GM12892 (cell line): ENCODE results near the gene MRPL9.
"Not testable (repeated sequence)": the region's sequence is repeated elsewhere in the genome, so short reads cannot be mapped to it uniquely, and the experiment has no call there.

Experiments used
- DNase-seq: peaks from one replicate; pipeline ENCODE4 v3.0.0; 2011; ENCODE audit not compliant: insufficient read length
- FAIRE-seq: peaks from 2 replicates; lab custom pipeline; 2011; peaks lifted over from hg19 to GRCh38; lab: Jason Lieb, UNC
- POLR2A ChIP-seq: IDR thresholded peaks from 2 replicates; pipeline ENCODE4 v1.6.1; 2011; ENCODE audit warnings: low read depth, low read length, control low read depth
- POLR2AphosphoS5 ChIP-seq: IDR thresholded peaks from 2 replicates; pipeline ENCODE4 v1.6.1; 2011; ENCODE audit warnings: low read depth, low read length, control low read depth
- TAF1 ChIP-seq: IDR thresholded peaks from 2 replicates; pipeline ENCODE4 v1.6.1; 2011; ENCODE audit warnings: low read depth, mild to moderate bottlenecking, control low read depth, low read length, borderline replicate concordance

Gene MRPL9

DNA sequence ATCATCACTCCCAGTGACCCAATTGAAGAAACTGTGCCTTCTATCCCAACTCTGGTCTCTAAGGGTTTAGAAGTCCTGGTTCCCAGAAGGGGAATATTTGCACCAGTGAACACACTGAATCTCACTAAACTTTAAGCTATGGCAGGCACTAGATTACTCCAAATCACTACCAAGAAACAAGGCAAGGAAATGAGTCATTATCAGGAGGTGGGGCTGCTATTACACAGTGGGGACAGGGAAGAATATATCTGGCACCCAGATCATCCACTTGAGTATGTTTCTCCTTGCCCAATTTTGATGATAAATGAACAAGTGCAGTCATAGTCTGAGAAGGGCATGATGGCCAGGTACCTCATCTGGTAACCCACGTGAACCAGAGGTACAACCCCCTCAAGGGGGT, 7.0 kb downstream of the MRPL9 start:
- no peak for DNase-seq
- no peak for FAIRE-seq
- TF ChIP-seq TAF1 (no peak), POLR2AphosphoS5 (no peak), POLR2A (no peak)

DNA sequence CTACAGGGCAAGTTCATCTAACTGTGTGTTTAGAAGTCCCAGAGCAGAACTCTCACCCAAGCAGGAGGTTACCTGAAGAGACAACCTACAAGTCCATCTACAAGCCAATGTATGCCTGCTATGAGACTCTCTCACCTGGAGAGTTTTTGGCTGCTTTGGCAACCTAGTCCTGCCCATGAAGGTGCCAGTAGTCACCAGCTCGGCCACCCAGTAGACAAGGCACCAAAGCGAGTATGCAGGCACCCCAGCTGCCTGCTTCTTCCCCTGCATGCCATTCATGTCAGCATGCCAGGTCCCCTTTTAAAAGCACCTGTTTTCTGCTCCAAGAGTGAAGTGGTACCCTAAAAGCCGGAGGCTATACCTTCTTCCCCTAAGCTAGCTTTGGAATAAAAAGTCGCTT, 21.8 kb downstream of the MRPL9 start:
- FAIRE-seq, result no peak

DNA sequence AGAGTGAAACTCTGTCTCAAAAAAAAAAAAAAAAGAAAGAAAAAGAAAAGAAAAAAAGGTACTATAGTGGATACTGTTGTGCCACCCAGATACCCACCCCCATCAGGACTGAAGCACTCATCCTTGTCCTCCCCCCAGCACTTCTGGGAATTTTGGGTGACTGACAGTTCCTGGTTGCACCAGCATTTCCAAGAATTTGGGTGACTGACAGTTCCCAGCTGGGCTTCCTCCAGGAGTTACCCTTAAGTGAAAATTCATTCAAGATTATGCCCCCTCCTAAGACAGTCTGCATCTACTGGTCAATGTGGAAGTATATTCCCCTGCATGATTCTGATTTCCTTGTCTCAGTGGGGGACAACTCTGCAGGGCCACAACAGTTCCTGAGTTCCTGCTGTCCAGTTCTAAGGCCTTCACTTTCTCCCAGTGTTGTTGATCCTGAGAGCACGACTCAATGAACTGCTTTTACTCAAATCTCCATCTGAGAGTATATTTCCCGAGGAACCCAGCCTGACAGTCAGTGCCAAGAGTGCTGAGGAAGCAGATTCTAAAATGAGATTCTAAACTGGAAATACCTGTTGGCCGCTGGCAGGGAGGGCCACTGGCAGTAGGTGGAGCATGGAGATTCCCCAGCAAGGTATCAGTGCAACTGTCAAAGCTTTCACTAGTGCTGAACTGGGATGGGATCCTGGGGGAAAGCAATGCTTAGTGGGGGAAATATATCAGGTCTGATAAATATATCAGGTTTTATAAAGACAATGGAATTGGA, 23.5 kb downstream of the MRPL9 start:
- no peak for TF ChIP-seq TAF1
- TF ChIP-seq POLR2AphosphoS5, result no peak
- TF ChIP-seq POLR2A, result no peak
- DNase-seq (no peak), FAIRE-seq (no peak)

More for the DNA sequence above, 21.8 kb downstream of the MRPL9 start:
- TF ChIP-seq POLR2A, result no peak
- TF ChIP-seq POLR2AphosphoS5, result no peak
- no peak for TF ChIP-seq TAF1
- DNase-seq, result no peak

DNA sequence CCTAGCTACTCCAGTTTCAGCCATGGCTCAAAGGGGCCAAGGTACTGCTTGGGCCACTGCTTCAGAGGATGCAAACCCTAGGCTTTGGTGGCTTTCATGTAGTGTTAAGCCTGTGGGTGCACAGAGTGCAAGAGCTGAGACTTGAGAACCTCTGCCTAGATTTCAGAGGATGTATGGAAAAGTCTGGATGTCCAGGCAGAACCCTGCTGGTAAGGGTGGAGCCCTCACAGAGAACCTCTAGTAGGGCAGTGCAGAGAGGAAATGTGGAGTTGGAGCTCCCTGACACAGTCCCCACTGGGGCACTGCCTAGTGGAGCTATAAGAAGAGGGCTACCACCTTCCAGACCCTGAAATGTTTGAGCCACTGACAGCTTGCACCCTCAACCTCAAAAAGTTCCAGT, 25.8 kb downstream of the MRPL9 start:
- FAIRE-seq (no peak), DNase-seq (no peak)
- TF ChIP-seq POLR2AphosphoS5 (no peak), TAF1 (no peak), POLR2A (no peak)

DNA sequence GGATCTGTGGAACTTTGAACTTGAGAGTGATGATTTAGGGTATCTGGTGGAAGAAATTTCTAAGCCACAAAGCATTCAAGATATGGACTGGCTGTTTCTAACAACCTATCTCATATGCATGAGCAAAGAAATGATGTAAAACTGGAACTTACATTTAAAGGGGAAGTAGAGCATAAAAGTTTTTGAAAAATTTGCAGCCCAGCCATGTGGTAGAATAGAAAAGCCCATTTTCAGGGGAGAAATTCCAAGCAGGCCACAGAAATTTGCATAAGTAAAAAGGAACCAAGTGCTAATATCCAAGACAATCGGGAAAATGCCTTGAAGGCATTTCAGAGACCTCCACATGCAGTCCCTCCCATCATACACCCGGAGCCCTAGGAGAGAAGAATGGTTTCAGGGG, 26.3 kb downstream of the MRPL9 start:
- TF ChIP-seq TAF1 (no peak), POLR2A (no peak), POLR2AphosphoS5 (no peak)
- no peak for FAIRE-seq
- DNase-seq, result no peak

DNA sequence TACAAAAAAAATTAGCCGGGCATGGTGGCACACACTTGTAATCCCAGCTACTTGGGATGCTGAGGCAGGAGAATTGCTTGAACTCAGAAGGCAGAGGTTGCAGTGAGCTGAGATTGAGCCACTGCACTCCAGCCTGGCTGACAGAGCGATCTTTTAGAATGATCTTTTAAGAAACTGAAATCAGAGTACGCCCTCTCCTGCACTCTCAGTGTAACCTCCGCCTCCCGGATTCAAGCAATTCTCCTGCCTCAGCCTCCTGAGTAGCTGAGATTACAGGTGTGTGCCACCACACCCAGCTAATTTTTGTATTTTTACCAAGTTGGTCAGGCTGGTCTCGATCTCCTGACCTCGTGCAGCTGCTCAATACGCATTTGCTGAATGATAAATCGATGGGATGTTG, 29.3 kb downstream of the MRPL9 start:
- not testable (repeated sequence) for DNase-seq, FAIRE-seq

DNA sequence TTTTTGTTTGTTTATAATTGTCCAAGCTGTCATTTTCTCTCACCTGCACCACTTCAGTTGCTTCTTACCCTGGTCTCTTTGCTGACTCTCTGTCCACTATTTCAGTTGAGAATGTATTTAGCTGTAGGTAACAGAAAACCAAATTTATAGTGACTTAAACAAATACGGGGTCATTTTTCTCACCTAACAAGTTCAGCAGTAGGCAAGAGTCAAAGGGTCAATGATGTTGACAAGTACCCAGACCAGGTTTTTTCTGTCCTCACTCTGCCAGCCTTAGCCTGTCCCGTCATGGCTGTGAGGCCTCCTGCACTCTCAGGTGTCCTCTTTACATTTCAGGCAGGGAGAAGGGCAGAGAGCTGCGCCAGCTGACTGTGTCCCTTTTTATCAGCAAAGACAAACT, 30.2 kb downstream of the MRPL9 start:
- FAIRE-seq (no peak), DNase-seq (no peak)
- no peak for TF ChIP-seq POLR2AphosphoS5
- no peak for TF ChIP-seq TAF1

DNA sequence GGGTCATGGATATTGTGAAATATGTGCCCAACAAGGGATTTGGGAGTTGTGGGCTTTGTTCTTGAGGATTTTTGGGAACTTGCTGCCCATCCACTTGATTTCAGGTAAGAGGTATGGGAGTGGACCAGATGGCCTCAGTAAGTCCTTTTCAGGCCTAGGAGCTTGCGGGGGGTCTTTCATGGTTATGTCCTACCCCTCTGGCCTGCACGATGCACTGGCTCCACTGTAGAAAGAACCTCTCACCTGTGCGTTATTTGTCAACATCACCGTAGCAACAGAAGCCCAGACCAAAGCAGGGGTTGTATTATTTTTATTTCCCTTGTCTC, 33.4 kb downstream of the MRPL9 start:
- no peak for FAIRE-seq

DNA sequence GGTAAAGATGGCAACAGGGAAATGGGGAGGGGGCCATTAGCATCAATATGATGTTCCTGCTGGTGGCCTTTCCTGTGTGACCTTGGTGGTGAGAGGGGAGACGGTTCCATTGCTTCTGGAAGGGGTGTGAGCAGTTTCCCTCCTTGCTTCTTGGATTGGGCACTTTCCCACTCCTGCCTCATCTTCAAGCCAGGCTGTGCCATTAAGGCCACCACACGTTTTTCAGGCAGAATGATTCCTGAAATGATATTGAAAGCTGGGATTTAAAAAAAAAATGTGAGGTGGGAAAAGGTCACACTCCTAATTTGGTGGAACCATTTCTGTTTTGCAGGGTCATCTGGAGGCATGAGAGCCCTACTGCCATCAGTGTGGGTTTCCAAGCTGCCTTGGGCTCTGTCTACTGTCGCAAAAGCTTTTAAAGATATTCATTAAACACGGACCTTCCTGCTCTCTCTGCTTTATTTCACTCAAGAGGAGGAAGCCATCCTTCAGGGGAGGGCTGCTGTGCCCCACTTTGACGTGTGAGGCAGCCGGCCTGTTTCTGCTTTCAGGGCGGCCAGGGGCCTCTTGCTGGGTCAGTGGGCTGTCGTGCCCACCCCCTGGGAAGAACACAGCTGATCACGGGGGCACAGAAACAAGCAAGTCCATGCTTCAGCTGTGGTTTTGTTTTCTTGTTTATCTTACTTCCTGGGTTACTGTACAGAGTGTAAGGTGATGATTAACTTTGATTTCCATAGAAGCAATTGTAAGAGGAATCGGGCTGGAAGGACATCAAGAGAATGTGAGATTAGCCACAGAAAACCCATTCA, 33.9 kb downstream of the MRPL9 start:
- FAIRE-seq, result no peak
- no peak for TF ChIP-seq POLR2AphosphoS5
- TF ChIP-seq POLR2A, result no peak
- DNase-seq, result no peak

More for the DNA sequence above, 33.4 kb downstream of the MRPL9 start:
- TF ChIP-seq TAF1 (no peak), POLR2AphosphoS5 (no peak), POLR2A (no peak)
- DNase-seq, result no peak

DNA sequence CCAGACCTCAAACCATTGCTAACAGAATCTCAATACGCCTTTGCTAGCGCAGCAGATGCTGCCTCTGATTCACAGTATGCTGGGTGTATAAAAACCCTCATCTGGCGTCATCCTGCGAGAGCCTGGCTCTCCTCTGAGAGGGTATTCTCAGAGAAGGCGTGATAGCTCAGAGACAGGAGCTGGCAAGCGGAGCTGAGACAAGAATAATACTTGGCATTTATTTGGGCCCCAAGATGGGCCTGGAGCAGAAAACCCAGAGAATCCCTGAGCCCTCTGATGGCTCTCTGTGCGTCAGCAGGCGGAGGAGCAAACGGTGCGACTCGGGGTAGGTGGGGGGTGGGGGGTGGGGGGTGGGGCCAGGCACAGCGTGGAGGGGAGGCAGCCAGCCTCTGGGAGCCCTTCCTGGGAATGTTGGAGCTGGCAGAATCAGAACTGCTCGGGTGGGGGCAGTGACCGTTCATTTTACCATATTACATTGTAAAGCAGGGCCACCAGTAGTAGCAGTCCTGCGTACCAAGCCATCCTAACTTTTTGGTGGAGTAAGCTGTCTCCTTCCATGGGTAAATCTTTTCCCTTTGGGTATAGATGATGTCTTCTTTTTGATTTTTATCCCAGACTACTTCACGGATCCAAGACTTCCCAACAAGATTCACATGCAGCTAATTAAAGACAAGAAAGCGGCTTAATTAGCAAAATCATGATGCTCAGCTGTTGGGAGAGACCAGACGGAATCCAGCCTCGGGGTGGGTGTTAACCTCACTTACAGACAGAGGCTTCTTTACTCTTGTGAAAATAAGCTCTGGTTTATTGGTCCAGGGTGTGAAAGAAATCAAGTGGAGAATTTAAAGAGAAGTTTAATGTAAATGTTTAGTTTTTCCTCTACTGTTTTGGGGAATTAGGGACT, 34.9 kb downstream of the MRPL9 start:
- TF ChIP-seq TAF1, result no peak
- no peak for TF ChIP-seq POLR2A
- no peak for TF ChIP-seq POLR2AphosphoS5
- DNase-seq (no peak), FAIRE-seq (no peak)

DNA sequence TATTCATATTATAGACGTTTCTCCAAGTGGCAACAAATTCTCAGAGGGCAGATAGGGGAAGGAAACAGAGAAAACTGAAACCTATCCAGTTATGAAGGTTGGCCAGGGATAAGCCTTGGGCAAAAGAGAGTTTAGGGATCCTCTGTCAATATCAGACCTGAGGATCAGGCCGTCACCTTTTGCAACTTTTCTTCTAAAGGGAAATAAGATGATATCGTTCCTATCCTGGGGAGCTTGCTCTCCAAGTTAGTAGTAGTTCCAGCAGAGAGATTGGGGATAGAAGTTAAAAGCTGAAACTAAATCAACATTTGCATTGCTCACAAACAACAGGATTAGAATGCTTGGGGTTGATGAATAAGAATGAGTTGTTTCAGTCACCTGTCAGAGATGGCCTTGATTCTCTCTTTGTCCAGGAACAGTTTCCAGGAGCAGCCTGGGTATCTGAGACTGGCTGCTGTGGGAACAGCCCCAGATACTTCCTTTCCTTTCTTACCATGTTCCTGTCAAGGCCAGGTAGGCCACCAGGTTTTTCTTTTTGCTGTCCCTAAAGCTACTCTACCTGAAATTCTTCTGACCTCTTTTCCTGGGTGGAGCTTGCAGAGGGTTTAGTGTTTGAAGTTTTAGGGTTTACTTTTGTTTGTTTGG, 39.4 kb downstream of the MRPL9 start:
- TF ChIP-seq POLR2A (no peak), TAF1 (no peak), POLR2AphosphoS5 (no peak)
- no peak for FAIRE-seq
- DNase-seq, result no peak
